Measurements from ENCODE around the gene MSI2.

Gene MSI2

GRCh38 chr17:57587193-57587969 is 331.1 kb downstream of the MSI2 start:
- H3K9me3 Mint-ChIP-seq = no peaks in the 10 kb centered on the region

GRCh38 chr17:57588086-57588485 is 331.8 kb downstream of the MSI2 start:
- no peaks in the 10 kb centered on the region for H3K9me3 Mint-ChIP-seq
- ATAC-seq = no peak

More at GRCh38 chr17:57587193-57587969, 331.1 kb downstream of the MSI2 start:
- H3K36me3 Mint-ChIP-seq = no peaks in the 10 kb centered on the region
- H3K4me3 Mint-ChIP-seq = no peak overlapping the region
- H3K4me1 Mint-ChIP-seq = no peaks in the 10 kb centered on the region
- no peak for ATAC-seq
- no peaks in the 10 kb centered on the region for H3K27me3 Mint-ChIP-seq
- no peak overlapping the region for H3K27ac Mint-ChIP-seq

GRCh38 chr17:57589151-57590034 is 333.1 kb downstream of the MSI2 start:
- H3K27me3 Mint-ChIP-seq = no peaks in the 10 kb centered on the region
- no peaks in the 10 kb centered on the region for H3K4me1 Mint-ChIP-seq
- ATAC-seq = no peak
- no peak overlapping the region for H3K27ac Mint-ChIP-seq
- H3K9me3 Mint-ChIP-seq = no peaks in the 10 kb centered on the region
- H3K4me3 Mint-ChIP-seq = no peak overlapping the region
- peaks cover 10% of the 10 kb centered on the region for H3K36me3 Mint-ChIP-seq

More at GRCh38 chr17:57588086-57588485, 331.8 kb downstream of the MSI2 start:
- Mint-ChIP-seq H3K36me3 (no peaks in the 10 kb centered on the region), H3K4me1 (no peaks in the 10 kb centered on the region), H3K4me3 (no peak overlapping the region), H3K27ac (no peak overlapping the region), H3K27me3 (no peaks in the 10 kb centered on the region)

- H3K27ac Mint-ChIP-seq = no peak overlapping the region
These were observed 337.6 kb downstream of the MSI2 start for GRCh38 chr17:57593739-57594462.

GRCh38 chr17:57594767-57595166 is 338.4 kb downstream of the MSI2 start:
- H3K27ac Mint-ChIP-seq = no peak overlapping the region
- H3K27me3 Mint-ChIP-seq = no peaks in the 10 kb centered on the region
- H3K36me3 Mint-ChIP-seq = peaks cover 27% of the 10 kb centered on the region
- H3K9me3 Mint-ChIP-seq = no peaks in the 10 kb centered on the region
- no peak overlapping the region for H3K4me3 Mint-ChIP-seq
- ATAC-seq = no peak
- peaks cover 22% of the 10 kb centered on the region for H3K4me1 Mint-ChIP-seq

More at GRCh38 chr17:57593739-57594462, 337.6 kb downstream of the MSI2 start:
- H3K4me1 Mint-ChIP-seq = peaks cover 13% of the 10 kb centered on the region
- H3K4me3 Mint-ChIP-seq = no peak overlapping the region
- H3K27me3 Mint-ChIP-seq = no peaks in the 10 kb centered on the region
- no peak for ATAC-seq
- H3K36me3 Mint-ChIP-seq = peaks cover 20% of the 10 kb centered on the region
- H3K9me3 Mint-ChIP-seq = no peaks in the 10 kb centered on the region

- Mint-ChIP-seq H3K36me3 (peaks cover 27% of the 10 kb centered on the region), H3K27me3 (no peaks in the 10 kb centered on the region), H3K4me1 (peaks cover 26% of the 10 kb centered on the region), H3K27ac (no peak overlapping the region), H3K9me3 (no peaks in the 10 kb centered on the region), H3K4me3 (no peak overlapping the region)
- no peak for ATAC-seq
These were observed 339.1 kb downstream of the MSI2 start for GRCh38 chr17:57595426-57595825.

GRCh38 chr17:57595947-57596695 is 339.8 kb downstream of the MSI2 start:
- H3K36me3 Mint-ChIP-seq = peaks cover 33% of the 10 kb centered on the region
- no peaks in the 10 kb centered on the region for H3K27me3 Mint-ChIP-seq
- H3K4me3 Mint-ChIP-seq = no peak overlapping the region
- H3K4me1 Mint-ChIP-seq = peaks cover 32% of the 10 kb centered on the region
- H3K9me3 Mint-ChIP-seq = no peaks in the 10 kb centered on the region
- no peak for ATAC-seq
- H3K27ac Mint-ChIP-seq = no peak overlapping the region

GRCh38 chr17:57597101-57597500 is 340.8 kb downstream of the MSI2 start:
- no peak for ATAC-seq
- Mint-ChIP-seq H3K4me1 (peaks cover 32% of the 10 kb centered on the region), H3K4me3 (no peak overlapping the region), H3K36me3 (peaks cover 33% of the 10 kb centered on the region), H3K27ac (no peak overlapping the region), H3K27me3 (no peaks in the 10 kb centered on the region), H3K9me3 (no peaks in the 10 kb centered on the region)

- H3K36me3 Mint-ChIP-seq = peaks cover 33% of the 10 kb centered on the region
- H3K4me1 Mint-ChIP-seq = peaks cover 32% of the 10 kb centered on the region
- H3K4me3 Mint-ChIP-seq = no peak overlapping the region
- H3K9me3 Mint-ChIP-seq = no peaks in the 10 kb centered on the region
- H3K27me3 Mint-ChIP-seq = no peaks in the 10 kb centered on the region
- H3K27ac Mint-ChIP-seq = peak overlapping the region; percentile 37
- ATAC-seq = no peak
These were observed 341.5 kb downstream of the MSI2 start for GRCh38 chr17:57597531-57598453.

GRCh38 chr17:57599271-57600045 is 343.1 kb downstream of the MSI2 start:
- no peaks in the 10 kb centered on the region for H3K9me3 Mint-ChIP-seq
- H3K27ac Mint-ChIP-seq = peak overlapping the region; percentile 87
- no peak overlapping the region for H3K4me3 Mint-ChIP-seq
- H3K4me1 Mint-ChIP-seq = peaks cover 43% of the 10 kb centered on the region
- no peak for ATAC-seq
- H3K27me3 Mint-ChIP-seq = no peaks in the 10 kb centered on the region
- peaks cover 23% of the 10 kb centered on the region for H3K36me3 Mint-ChIP-seq

- Mint-ChIP-seq H3K9me3 (no peaks in the 10 kb centered on the region), H3K27me3 (no peaks in the 10 kb centered on the region), H3K4me3 (no peak overlapping the region), H3K36me3 (peaks cover 16% of the 10 kb centered on the region), H3K27ac (peak overlapping the region; percentile 87), H3K4me1 (peaks cover 49% of the 10 kb centered on the region)
- ATAC-seq = no peak
These were observed 343.8 kb downstream of the MSI2 start for GRCh38 chr17:57600074-57600473.

GRCh38 chr17:57601143-57601735 is 344.9 kb downstream of the MSI2 start:
- Mint-ChIP-seq H3K27me3 (no peaks in the 10 kb centered on the region), H3K9me3 (no peaks in the 10 kb centered on the region), H3K4me1 (peaks cover 61% of the 10 kb centered on the region), H3K27ac (peak overlapping the region; percentile 87), H3K36me3 (peaks cover 12% of the 10 kb centered on the region), H3K4me3 (no peak overlapping the region)
- ATAC-seq = no peak

- ATAC-seq = no peak
- no peak overlapping the region for H3K27ac Mint-ChIP-seq
- peaks cover 63% of the 10 kb centered on the region for H3K4me1 Mint-ChIP-seq
- no peak overlapping the region for H3K4me3 Mint-ChIP-seq
- no peaks in the 10 kb centered on the region for H3K9me3 Mint-ChIP-seq
- H3K27me3 Mint-ChIP-seq = no peaks in the 10 kb centered on the region
- H3K36me3 Mint-ChIP-seq = peaks cover 12% of the 10 kb centered on the region
These were observed 346.6 kb downstream of the MSI2 start for GRCh38 chr17:57602896-57603295.

All from stimulated activated memory B cell treated with anti-CD40 and anti-IgM and Interleukin-4, amounts not matched to agents 10 μg/mL and 1 μg/mL and 100 μg/mL, for 72 hours (primary cell).